KG1 (cell line): Measurements from ENCODE around the gene ITGB7.
A peak's percentile ranks its signal among the peaks of the same experiment; 100 is the strongest.
"Not testable (repeated sequence)": the region's sequence is repeated elsewhere in the genome, so short reads cannot be mapped to it uniquely, and the experiment has no call there.

ENCODE experiments used
- DNase-seq: peaks from one replicate; lab custom pipeline; 2025; lab: John Stamatoyannopoulos, UW

The ITGB7 gene

GRCh38 chr12:53217051-53217930, 10.2 kb upstream of the ITGB7 start:
- no peak for DNase-seq

- DNase-seq, result no peak
These were observed 8.4 kb upstream of the ITGB7 start for GRCh38 chr12:53215497-53215896.

- no peak for DNase-seq
These were observed 7.8 kb upstream of the ITGB7 start for GRCh38 chr12:53214687-53215455.

- DNase-seq, result no peak
These were observed 7.2 kb upstream of the ITGB7 start for GRCh38 chr12:53214221-53214620.

- no peak for DNase-seq
These were observed 6.3 kb upstream of the ITGB7 start for GRCh38 chr12:53213348-53213747.

GRCh38 chr12:53212931-53213330, 5.9 kb upstream of the ITGB7 start:
- DNase-seq, result no peak

GRCh38 chr12:53211476-53212381, 4.7 kb upstream of the ITGB7 start:
- no peak for DNase-seq

- no peak for DNase-seq
These were observed 3.8 kb upstream of the ITGB7 start for GRCh38 chr12:53210843-53211242.

GRCh38 chr12:53208877-53209463, 1.9 kb upstream of the ITGB7 start:
- DNase-seq, result peak; percentile 24

- DNase-seq, result no peak
These were observed 1.4 kb upstream of the ITGB7 start for GRCh38 chr12:53208435-53208834.

GRCh38 chr12:53205747-53206419, 1.2 kb downstream of the ITGB7 start:
- DNase-seq, result no peak

GRCh38 chr12:53204351-53204750, 2.7 kb downstream of the ITGB7 start:
- DNase-seq, result no peak

- not testable (repeated sequence) for DNase-seq
These were observed 4.7 kb downstream of the ITGB7 start for GRCh38 chr12:53202316-53202715.

- DNase-seq, result no peak
These were observed 5.4 kb downstream of the ITGB7 start for GRCh38 chr12:53201639-53202038.

GRCh38 chr12:53201177-53201541, 5.9 kb downstream of the ITGB7 start:
- no peak for DNase-seq

- no peak for DNase-seq
These were observed 6.4 kb downstream of the ITGB7 start for GRCh38 chr12:53200458-53201176.

GRCh38 chr12:53200107-53200457, 7.0 kb downstream of the ITGB7 start:
- no peak for DNase-seq

GRCh38 chr12:53199700-53200099, 7.4 kb downstream of the ITGB7 start:
- no peak for DNase-seq

- no peak for DNase-seq
These were observed 8.5 kb downstream of the ITGB7 start for GRCh38 chr12:53198486-53199110.

- DNase-seq, result no peak
These were observed 9.9 kb downstream of the ITGB7 start for GRCh38 chr12:53197011-53197640.
